Esophagus muscularis mucosa (tissue), 4 donors: ENCODE measurements around the gene MBOAT7. TPM values are rescaled to one million over a fixed set of nuclear protein-coding genes. Genes with fewer than 3 reads are reported as not detected.

ENCODE experiments used
- DNase-seq: peaks from one replicate; pipeline ENCODE4 v3.0.0-alpha.2; 2017; ENCODE audit errors: extremely low spot score
- H3K27ac ChIP-seq, 4 donors: fragments of 200-600 bp; sonication (generic); replicated peaks in 1 of 4; 1 replicate in 3 of 4; 2 replicates in 1 of 4; pipeline ENCODE4 v1.5.1; 2016 to 2019; ENCODE audit warnings: mild to moderate bottlenecking in 1 of 4
- H3K27me3 ChIP-seq, 4 donors: fragments of 200-600 bp; sonication (generic); one replicate each; pipeline versions ENCODE4 v1.5.1 to v1.6.0; 2016 to 2019
- H3K36me3 ChIP-seq, 4 donors: fragments of 200-600 bp; sonication (generic); one replicate each; pipeline ENCODE4 v1.5.1; 2016 to 2019
- H3K4me1 ChIP-seq, 4 donors: fragments of 200-600 bp; sonication (generic); one replicate each; pipeline ENCODE4 v1.5.1; 2016 to 2019
- H3K4me3 ChIP-seq, 4 donors: fragments of 200-600 bp; sonication (generic); 1 replicate in 2 of 4; 2 replicates in 2 of 4; pipeline ENCODE4 v1.5.1; 2016 to 2019; ENCODE audit warnings: mild to moderate bottlenecking in 4 of 4, moderate library complexity in 1 of 4
- H3K9me3 ChIP-seq, 4 donors: fragments of 200-600 bp; sonication (generic); 1 replicate in 3 of 4; 2 replicates in 1 of 4; pipeline ENCODE4 v1.5.1; 2016 to 2019
- EP300 ChIP-seq: sonication (generic); formaldehyde crosslinking; IDR thresholded peaks from one replicate; pipeline ENCODE4 v1.6.1; 2017; ENCODE audit warnings: antibody characterized with exemption
- POLR2A ChIP-seq: fragments of 450-650 bp; IDR thresholded peaks from one replicate; pipeline ENCODE4 v1.6.1; 2017; ENCODE audit warnings: antibody characterized with exemption, moderate library complexity, mild to moderate bottlenecking, low read depth
- POLR2AphosphoS5 ChIP-seq, 2 donors: sonication (generic); formaldehyde crosslinking; IDR thresholded peaks; one replicate each; pipeline ENCODE4 v1.6.1; 2017; ENCODE audit warnings: antibody characterized with exemption in 2 of 2
- WGBS: methylation state at CpG from one replicate; pipeline ENCODE4 v1.1.5; 2018; 5-methylcytosine and 5-hydroxymethylcytosine counted together
- intact Hi-C: fragments of 100-400 bp; cut with DNase I; formaldehyde crosslinking; loops from one replicate; pipeline ENCODE4 v1.15.1; 2023
- total RNA-seq, 4 donors: library from RNA; depleted of rRNA; stranded (reverse); fragments of >200 nt; gene quantifications; one replicate each; pipeline versions ENCODE4 v1.1.0 to v1.2.1, GENCODE V29; 2016
- TF ChIP-seq, protein P1 (sequence below), 3 experiments: fragments of 200-600 bp in 2 of 3; fragments of 450-650 bp in 1 of 3; sonication (generic) in 2 of 3; IDR thresholded peaks; one replicate each; pipeline ENCODE4 v1.5.1; 2017 to 2019; ENCODE audit warnings: antibody characterized with exemption in 3 of 3, mild to moderate bottlenecking in 2 of 3, moderate library complexity in 1 of 3

Gene MBOAT7
- total RNA-seq, 4 donors from 2014 or later, result 40.3 to 83.2 (median 59.4) TPM

DNA sequence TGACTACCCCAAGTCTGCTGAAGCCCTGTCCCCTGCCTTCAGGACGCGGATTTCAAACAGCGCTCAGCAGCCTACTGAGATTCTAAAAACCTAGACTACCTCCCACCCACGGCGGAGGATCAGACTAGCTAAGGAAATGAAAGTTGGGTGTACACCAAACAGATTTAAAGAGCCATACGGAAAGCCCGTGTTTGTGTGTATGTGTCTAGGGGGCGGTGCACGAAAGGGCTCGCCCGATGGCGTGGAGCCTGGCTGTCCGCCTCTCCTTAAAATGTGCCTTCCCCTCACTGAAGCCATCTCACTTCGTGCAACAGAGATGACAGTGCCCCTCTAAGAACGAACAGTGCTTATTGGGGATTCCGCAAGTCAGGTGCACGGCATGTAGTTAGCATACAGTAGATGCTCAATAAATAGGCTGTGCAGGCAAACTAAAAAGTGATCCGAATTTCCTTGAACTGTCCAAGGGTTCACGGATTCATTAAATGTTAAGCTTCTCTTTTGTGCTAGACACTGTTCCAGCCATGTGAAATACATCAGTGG lies 30.5 kb downstream of the MBOAT7 start:
- intact Hi-C loops, result no loop called here
- Histone ChIP-seq H3K27me3 (no peaks in the 10 kb centered on the region), H3K4me1 (peaks cover 38 to 56% (median 51%) of the 10 kb centered on the region in 4 donors), H3K27ac (peak overlapping the region; percentile 91 to 99 (median 94)), H3K9me3 (no peaks in the 10 kb centered on the region), H3K4me3 (peak overlapping the region; percentile 63 to 93 (median 72)), H3K36me3 (peaks cover 42 to 45% (median 44%) of the 10 kb centered on the region in 4 donors)
- no peak for DNase-seq
- no peak for TF ChIP-seq POLR2AphosphoS5 (IDR thresholded peaks at IDR 0.05)
- no peak for TF ChIP-seq POLR2A
- TF ChIP-seq EP300, result no peak
- TF ChIP-seq, protein P1, sequence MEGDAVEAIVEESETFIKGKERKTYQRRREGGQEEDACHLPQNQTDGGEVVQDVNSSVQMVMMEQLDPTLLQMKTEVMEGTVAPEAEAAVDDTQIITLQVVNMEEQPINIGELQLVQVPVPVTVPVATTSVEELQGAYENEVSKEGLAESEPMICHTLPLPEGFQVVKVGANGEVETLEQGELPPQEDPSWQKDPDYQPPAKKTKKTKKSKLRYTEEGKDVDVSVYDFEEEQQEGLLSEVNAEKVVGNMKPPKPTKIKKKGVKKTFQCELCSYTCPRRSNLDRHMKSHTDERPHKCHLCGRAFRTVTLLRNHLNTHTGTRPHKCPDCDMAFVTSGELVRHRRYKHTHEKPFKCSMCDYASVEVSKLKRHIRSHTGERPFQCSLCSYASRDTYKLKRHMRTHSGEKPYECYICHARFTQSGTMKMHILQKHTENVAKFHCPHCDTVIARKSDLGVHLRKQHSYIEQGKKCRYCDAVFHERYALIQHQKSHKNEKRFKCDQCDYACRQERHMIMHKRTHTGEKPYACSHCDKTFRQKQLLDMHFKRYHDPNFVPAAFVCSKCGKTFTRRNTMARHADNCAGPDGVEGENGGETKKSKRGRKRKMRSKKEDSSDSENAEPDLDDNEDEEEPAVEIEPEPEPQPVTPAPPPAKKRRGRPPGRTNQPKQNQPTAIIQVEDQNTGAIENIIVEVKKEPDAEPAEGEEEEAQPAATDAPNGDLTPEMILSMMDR (IDR thresholded peaks at IDR 0.05), result no peak
- 17% methylated on average over 17 of the region's 19 CpGs for WGBS

DNA sequence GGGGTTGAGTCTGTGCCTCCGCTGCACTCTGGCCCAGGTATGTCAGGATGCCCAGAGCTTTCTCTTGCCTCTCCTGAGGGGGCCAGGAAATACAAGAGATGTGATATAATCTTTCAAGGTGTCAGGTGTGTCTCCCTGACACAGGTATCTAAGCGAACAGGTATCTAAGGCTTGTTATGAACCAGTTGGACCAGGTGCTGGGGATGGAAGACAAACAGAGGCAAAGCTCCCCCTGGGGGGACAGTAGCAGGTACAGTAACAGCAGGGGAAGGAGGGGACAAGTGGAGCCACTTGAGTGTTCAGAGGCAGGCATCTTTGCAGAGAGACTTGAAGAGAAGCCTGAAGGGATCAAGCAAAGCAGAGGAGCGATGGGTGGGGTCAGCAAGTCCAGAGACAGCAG lies 32.4 kb downstream of the MBOAT7 start:
- WGBS, result 100% methylated on average over 3 of the region's 3 CpGs
- Histone ChIP-seq H3K4me1 (peaks cover 27 to 52% (median 46%) of the 10 kb centered on the region in 4 donors), H3K4me3 (no peak overlapping the region), H3K36me3 (peaks cover 61 to 65% (median 63%) of the 10 kb centered on the region in 4 donors), H3K27me3 (no peaks in the 10 kb centered on the region), H3K27ac (no peak overlapping the region), H3K9me3 (no peaks in the 10 kb centered on the region)
- no peak for DNase-seq
- intact Hi-C loops, result no loop called here
- TF ChIP-seq POLR2A, result no peak
- TF ChIP-seq POLR2AphosphoS5 (IDR thresholded peaks at IDR 0.05), result no peak
- TF ChIP-seq, protein P1 (IDR thresholded peaks at IDR 0.05), result no peak
- TF ChIP-seq EP300, result no peak

- 73% methylated on average over 11 of the region's 11 CpGs for WGBS
- DNase-seq, result no peak
- Histone ChIP-seq H3K36me3 (peaks cover 66 to 69% (median 68%) of the 10 kb centered on the region in 4 donors), H3K4me1 (peaks cover 22 to 47% (median 41%) of the 10 kb centered on the region in 4 donors), H3K27ac (no peak overlapping the region), H3K27me3 (no peaks in the 10 kb centered on the region), H3K9me3 (no peaks in the 10 kb centered on the region), H3K4me3 (no peak overlapping the region)
- intact Hi-C loops, result no loop called here
- TF ChIP-seq EP300 (no peak), POLR2A (no peak), POLR2AphosphoS5 (IDR thresholded peaks at IDR 0.05) (no peak)
- TF ChIP-seq, protein P1 (IDR thresholded peaks at IDR 0.05), result no peak
Measured at GRCh38 chr19:54156490-54156889, 32.9 kb downstream of the MBOAT7 start.

DNA sequence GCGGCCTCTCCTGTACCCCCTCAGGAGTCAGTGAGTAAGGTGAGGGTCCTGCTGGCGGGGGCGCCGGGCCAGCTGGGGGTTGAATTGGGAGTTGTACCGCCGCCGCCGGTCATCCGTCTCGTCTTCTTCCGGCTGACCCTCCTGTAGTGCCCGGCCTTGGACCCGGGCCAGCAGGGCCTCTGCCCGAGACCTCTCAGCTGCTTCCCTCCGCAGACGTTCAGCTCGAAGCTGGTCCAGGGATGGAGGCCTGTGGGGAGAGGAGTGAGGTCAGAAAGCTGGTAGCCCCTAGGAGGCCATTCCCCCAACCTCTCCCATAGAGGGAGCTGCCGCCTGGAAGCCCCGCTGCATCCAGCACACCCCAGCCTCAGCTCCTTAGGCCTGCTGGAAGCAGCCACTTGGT lies 33.7 kb downstream of the MBOAT7 start:
- intact Hi-C loops, result no loop called here
- H3K36me3 ChIP-seq, result peaks cover 68 to 77% (median 76%) of the 10 kb centered on the region in 4 donors
- no peak for DNase-seq
- peaks cover 17 to 39% (median 33%) of the 10 kb centered on the region in 4 donors for H3K4me1 ChIP-seq
- TF ChIP-seq, protein P1 (IDR thresholded peaks at IDR 0.05), result no peak
- TF ChIP-seq POLR2AphosphoS5 (IDR thresholded peaks at IDR 0.05), result peak in 1 of 2 donors; percentile 19
- WGBS, result 69% methylated on average over 12 of the region's 19 CpGs
- no peaks in the 10 kb centered on the region for H3K27me3 ChIP-seq
- no peaks in the 10 kb centered on the region for H3K9me3 ChIP-seq
- no peak overlapping the region for H3K27ac ChIP-seq
- no peak overlapping the region for H3K4me3 ChIP-seq
